OCI-LY7 (cell line): ENCODE results near the gene OR10A3.

Source experiments
- EZH2phosphoT487 ChIP-seq: fragments of 200-600 bp; sonication (generic); IDR thresholded peaks from 2 replicates; pipeline ENCODE4 v1.6.1; 2018; ENCODE audit warnings: low read depth, borderline replicate concordance, mild to moderate bottlenecking, mixed run types, antibody characterized with exemption, low read length, moderate library complexity, mixed read lengths
- TF ChIP-seq, protein P1 (sequence below): fragments of 200-600 bp; sonication (generic); conservative IDR thresholded peaks from 2 replicates; pipeline ENCODE4 v1.5.1; 2014; ENCODE audit warnings: mild to moderate bottlenecking, antibody characterized with exemption, low read length, moderate library complexity, mixed read lengths

DNA sequence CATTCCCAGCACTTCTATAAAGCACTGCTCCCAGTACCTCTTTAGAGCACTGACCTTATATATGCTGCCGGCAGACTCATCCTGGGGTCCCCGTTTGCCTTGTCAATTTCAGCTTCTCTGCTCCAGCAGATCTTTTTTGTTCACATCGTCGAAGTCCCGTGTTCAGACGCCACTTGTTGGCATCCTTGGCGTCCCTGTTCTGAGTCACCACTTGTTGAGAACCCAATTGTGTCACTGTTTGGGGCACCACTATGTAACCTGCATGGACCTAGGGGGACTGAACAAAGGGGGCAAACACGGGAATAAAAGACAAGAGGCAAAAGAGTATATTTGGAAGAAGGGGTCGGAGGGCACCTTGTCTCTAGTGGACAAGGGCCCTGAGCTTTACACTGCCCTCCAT is 36.0 kb downstream of the OR10A3 start:
- TF ChIP-seq, protein P1, sequence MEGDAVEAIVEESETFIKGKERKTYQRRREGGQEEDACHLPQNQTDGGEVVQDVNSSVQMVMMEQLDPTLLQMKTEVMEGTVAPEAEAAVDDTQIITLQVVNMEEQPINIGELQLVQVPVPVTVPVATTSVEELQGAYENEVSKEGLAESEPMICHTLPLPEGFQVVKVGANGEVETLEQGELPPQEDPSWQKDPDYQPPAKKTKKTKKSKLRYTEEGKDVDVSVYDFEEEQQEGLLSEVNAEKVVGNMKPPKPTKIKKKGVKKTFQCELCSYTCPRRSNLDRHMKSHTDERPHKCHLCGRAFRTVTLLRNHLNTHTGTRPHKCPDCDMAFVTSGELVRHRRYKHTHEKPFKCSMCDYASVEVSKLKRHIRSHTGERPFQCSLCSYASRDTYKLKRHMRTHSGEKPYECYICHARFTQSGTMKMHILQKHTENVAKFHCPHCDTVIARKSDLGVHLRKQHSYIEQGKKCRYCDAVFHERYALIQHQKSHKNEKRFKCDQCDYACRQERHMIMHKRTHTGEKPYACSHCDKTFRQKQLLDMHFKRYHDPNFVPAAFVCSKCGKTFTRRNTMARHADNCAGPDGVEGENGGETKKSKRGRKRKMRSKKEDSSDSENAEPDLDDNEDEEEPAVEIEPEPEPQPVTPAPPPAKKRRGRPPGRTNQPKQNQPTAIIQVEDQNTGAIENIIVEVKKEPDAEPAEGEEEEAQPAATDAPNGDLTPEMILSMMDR, result no peak
- TF ChIP-seq EZH2phosphoT487, result no peak
